K562 (cell line): ENCODE measurements around the gene DDX50. TPM values are rescaled to one million over a fixed set of nuclear protein-coding genes. Genes with fewer than 3 reads are reported as not detected.

Experiments used
- HDAC1 ChIP-seq, 2 experiments: fragments of 450-650 bp; IDR thresholded peaks; 2 replicates each; pipeline ENCODE4 v1.6.1; 2016 to 2017; ENCODE audit warnings: inconsistent platforms in 1 of 2, mild to moderate bottlenecking in 1 of 2, moderate library complexity in 1 of 2
- HDGF ChIP-seq: fragments of 450-650 bp; IDR thresholded peaks from 2 replicates; pipeline ENCODE4 v1.6.1; 2016
- HMGXB4 ChIP-seq: sonication (generic); formaldehyde crosslinking; IDR thresholded peaks from 2 replicates; pipeline ENCODE4 v1.8.1; 2023; ENCODE audit warnings: mild to moderate bottlenecking, missing genetic modification reagents
- NCOA6 ChIP-seq: fragments of 450-650 bp; IDR thresholded peaks from 2 replicates; pipeline ENCODE4 v1.6.1; 2017; ENCODE audit warnings: mild to moderate bottlenecking
- TOE1 ChIP-seq, 2 experiments: fragments of 450-650 bp in 1 of 2; sonication (generic) in 1 of 2; formaldehyde crosslinking in 1 of 2; IDR thresholded peaks; 2 replicates each; pipeline versions ENCODE4 v1.7.1 to v1.8.0; 2016 to 2022; ENCODE audit warnings: borderline replicate concordance in 2 of 2, mild to moderate bottlenecking in 2 of 2, antibody characterized with exemption in 1 of 2, inconsistent platforms in 1 of 2, low read depth in 1 of 2, missing genetic modification reagents in 1 of 2, moderate library complexity in 1 of 2
- ZNF134 ChIP-seq: fragments of 250-450 bp; sonication (Bioruptor Pico); conservative IDR thresholded peaks from 2 replicates; pipeline ENCODE4 v1.4.0; 2020
- ZNF57 ChIP-seq: fragments of 450-650 bp; formaldehyde crosslinking; IDR thresholded peaks from 2 replicates; pipeline ENCODE4 v1.4.0; 2020; ENCODE audit warnings: mild to moderate bottlenecking, moderate library complexity
- polyA plus RNA-seq, 8 experiments: library from polyadenylated mRNA; depleted of rRNA in 4 of 8; stranded (reverse) in 5 of 8; unstranded in 3 of 8; fragments of >200 nt; fragmentation: Nextera tagmentation in 2 of 8; fragmentation: Illumina TruSeq in 1 of 8; extraction: Ambion mirVana in 2 of 8; extraction: Trizol in 1 of 8; gene quantifications; 2 replicates each; pipeline versions ENCODE4 v1.2.1 to v1.2.3, GENCODE V29; 2011 to 2014; ENCODE audit warnings: inconsistent platforms in 1 of 8, missing spikeins in 1 of 8
- total RNA-seq, 7 experiments: library from RNA; depleted of rRNA in 6 of 7; stranded (reverse); fragments of >200 nt in 6 of 7; fragmentation: Illumina TruSeq in 2 of 7; extraction: Trizol in 2 of 7; gene quantifications; 2 replicates each; pipeline versions ENCODE4 v1.2.1 to v1.2.3, GENCODE V29; 2011 to 2021; ENCODE audit warnings: low replicate concordance in 1 of 7
- TF ChIP-seq, protein P1 (sequence below), 2 experiments: fragments of 450-650 bp in 1 of 2; sonication (generic) in 1 of 2; formaldehyde crosslinking in 1 of 2; IDR thresholded peaks; 2 replicates each; pipeline versions ENCODE4 v1.7.1 to v1.9.0; 2016 to 2022; ENCODE audit warnings: inconsistent platforms in 1 of 2, mild to moderate bottlenecking in 1 of 2, missing genetic modification reagents in 1 of 2
- TF ChIP-seq, protein P2 (sequence below): sonication (generic); formaldehyde crosslinking; IDR thresholded peaks from 2 replicates; pipeline ENCODE4 v1.8.0; 2022; ENCODE audit warnings: mild to moderate bottlenecking, low read depth, missing genetic modification reagents
- TF ChIP-seq, protein P3 (sequence below): fragments of 450-650 bp; formaldehyde crosslinking; IDR thresholded peaks from 2 replicates; pipeline ENCODE4 v1.4.0; 2020; ENCODE audit warnings: mild to moderate bottlenecking, moderate library complexity

Gene DDX50
- total and polyA plus RNA-seq, 9 of the 15 experiments (the other 6 are each of a cell fraction or from before 2014, with no cell fraction given): 36.7 to 86.8 (median 57.4) TPM

- TF ChIP-seq, protein P1, sequence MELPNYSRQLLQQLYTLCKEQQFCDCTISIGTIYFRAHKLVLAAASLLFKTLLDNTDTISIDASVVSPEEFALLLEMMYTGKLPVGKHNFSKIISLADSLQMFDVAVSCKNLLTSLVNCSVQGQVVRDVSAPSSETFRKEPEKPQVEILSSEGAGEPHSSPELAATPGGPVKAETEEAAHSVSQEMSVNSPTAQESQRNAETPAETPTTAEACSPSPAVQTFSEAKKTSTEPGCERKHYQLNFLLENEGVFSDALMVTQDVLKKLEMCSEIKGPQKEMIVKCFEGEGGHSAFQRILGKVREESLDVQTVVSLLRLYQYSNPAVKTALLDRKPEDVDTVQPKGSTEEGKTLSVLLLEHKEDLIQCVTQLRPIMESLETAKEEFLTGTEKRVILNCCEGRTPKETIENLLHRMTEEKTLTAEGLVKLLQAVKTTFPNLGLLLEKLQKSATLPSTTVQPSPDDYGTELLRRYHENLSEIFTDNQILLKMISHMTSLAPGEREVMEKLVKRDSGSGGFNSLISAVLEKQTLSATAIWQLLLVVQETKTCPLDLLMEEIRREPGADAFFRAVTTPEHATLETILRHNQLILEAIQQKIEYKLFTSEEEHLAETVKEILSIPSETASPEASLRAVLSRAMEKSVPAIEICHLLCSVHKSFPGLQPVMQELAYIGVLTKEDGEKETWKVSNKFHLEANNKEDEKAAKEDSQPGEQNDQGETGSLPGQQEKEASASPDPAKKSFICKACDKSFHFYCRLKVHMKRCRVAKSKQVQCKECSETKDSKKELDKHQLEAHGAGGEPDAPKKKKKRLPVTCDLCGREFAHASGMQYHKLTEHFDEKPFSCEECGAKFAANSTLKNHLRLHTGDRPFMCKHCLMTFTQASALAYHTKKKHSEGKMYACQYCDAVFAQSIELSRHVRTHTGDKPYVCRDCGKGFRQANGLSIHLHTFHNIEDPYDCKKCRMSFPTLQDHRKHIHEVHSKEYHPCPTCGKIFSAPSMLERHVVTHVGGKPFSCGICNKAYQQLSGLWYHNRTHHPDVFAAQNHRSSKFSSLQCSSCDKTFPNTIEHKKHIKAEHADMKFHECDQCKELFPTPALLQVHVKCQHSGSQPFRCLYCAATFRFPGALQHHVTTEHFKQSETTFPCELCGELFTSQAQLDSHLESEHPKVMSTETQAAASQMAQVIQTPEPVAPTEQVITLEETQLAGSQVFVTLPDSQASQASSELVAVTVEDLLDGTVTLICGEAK (IDR thresholded peaks at IDR 0.05): peak; percentile 32; the same call in 1 of the 2 replicates
- TF ChIP-seq, protein P1 (CRISPR knock-in tag; IDR thresholded peaks at IDR 0.05): no peak
- TF ChIP-seq HDGF: 0 out of 2 replicates have a peak, but pooled peaks have one; percentile 28
- TF ChIP-seq NCOA6: 0 out of 2 replicates have a peak, but pooled peaks have one; percentile 16
- TF ChIP-seq ZNF134: no peak
- no peak for TF ChIP-seq HDAC1 (IDR thresholded peaks at IDR 0.05)
- no peak for TF ChIP-seq ZNF57 (CRISPR knock-in tag)
- TF ChIP-seq, protein P2, sequence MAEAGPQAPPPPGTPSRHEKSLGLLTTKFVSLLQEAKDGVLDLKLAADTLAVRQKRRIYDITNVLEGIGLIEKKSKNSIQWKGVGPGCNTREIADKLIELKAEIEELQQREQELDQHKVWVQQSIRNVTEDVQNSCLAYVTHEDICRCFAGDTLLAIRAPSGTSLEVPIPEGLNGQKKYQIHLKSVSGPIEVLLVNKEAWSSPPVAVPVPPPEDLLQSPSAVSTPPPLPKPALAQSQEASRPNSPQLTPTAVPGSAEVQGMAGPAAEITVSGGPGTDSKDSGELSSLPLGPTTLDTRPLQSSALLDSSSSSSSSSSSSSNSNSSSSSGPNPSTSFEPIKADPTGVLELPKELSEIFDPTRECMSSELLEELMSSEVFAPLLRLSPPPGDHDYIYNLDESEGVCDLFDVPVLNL: peak; percentile 9; the same call in 1 of the 2 replicates
- TF ChIP-seq TOE1 (IDR thresholded peaks at IDR 0.05; ENCODE audit: borderline replicate concordance): no peak
- TF ChIP-seq TOE1 (CRISPR knock-in tag; IDR thresholded peaks at IDR 0.05; ENCODE audit: borderline replicate concordance, low read depth): 0 out of 2 replicates have a peak, but pooled peaks have one; percentile 70
- TF ChIP-seq, protein P3, sequence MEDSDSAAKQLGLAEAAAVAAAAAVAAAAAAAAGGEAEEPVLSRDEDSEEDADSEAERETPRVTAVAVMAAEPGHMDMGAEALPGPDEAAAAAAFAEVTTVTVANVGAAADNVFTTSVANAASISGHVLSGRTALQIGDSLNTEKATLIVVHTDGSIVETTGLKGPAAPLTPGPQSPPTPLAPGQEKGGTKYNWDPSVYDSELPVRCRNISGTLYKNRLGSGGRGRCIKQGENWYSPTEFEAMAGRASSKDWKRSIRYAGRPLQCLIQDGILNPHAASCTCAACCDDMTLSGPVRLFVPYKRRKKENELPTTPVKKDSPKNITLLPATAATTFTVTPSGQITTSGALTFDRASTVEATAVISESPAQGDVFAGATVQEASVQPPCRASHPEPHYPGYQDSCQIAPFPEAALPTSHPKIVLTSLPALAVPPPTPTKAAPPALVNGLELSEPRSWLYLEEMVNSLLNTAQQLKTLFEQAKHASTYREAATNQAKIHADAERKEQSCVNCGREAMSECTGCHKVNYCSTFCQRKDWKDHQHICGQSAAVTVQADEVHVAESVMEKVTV (CRISPR knock-in tag): no peak
- TF ChIP-seq HMGXB4 (CRISPR knock-in tag): 0 out of 2 replicates have a peak, but pooled peaks have one; percentile 4
Measured at GRCh38 chr10:68989317-68989990, 88.3 kb downstream of the DDX50 start (continued).
